GM10248 (cell line): ENCODE measurements around the gene RFTN1.
A peak's percentile ranks its signal among the peaks of the same experiment; 100 is the strongest.

Experiments
- CTCF ChIA-PET: fragments of 300-600 bp; sonication (Branson Sonifier 250); formaldehyde crosslinking; extraction: SDS; loops from one replicate; lab custom pipeline; 2021; ENCODE audit warnings: antibody characterized with exemption; lab: Yijun Ruan, JAX
- POLR2A ChIA-PET: fragments of 350-650 bp; sonication (Branson Sonifier 250); formaldehyde crosslinking; extraction: SDS; loops from one replicate; lab custom pipeline; 2020; ENCODE audit warnings: antibody characterized with exemption; lab: Yijun Ruan, JAX
- DNase-seq: peaks from one replicate; pipeline ENCODE4 v3.0.0; 2012; ENCODE audit errors: extremely low spot score
- CTCF ChIP-seq: IDR thresholded peaks from 2 replicates; pipeline ENCODE4 v1.5.1; 2012; ENCODE audit warnings: mild to moderate bottlenecking, low read depth; ENCODE audit errors: extremely low read depth, missing control alignments, control extremely low read depth

The RFTN1 gene

GRCh38 chr3:16378415-16378814 lies 135.1 kb downstream of the RFTN1 start:
- CTCF ChIA-PET, result interaction anchor here (1.3 to 2.1 kb wide), 5 partner anchors 9 to 36 kb away, joined by 4 to 6 read pairs (median 6); no protein-coding TSS in a partner anchor
- no peak for TF ChIP-seq CTCF
- POLR2A ChIA-PET, result interaction anchor here (1.1 to 2.0 kb wide), 4 partner anchors 45 to 138 kb away, joined by 4 to 6 read pairs (median 4); no protein-coding TSS in a partner anchor
- no peak for DNase-seq

GRCh38 chr3:16377847-16378302 lies 135.6 kb downstream of the RFTN1 start:
- DNase-seq, result no peak
- peak; percentile 1 for TF ChIP-seq CTCF
- ChIA-PET POLR2A (interaction anchor here (2.0 kb wide), 1 partner anchor 138 kb away, joined by 4 read pairs; no protein-coding TSS in a partner anchor), CTCF (interaction anchor here (1.0 to 2.1 kb wide), 5 partner anchors 10 to 120 kb away, joined by 3 to 6 read pairs (median 4); no protein-coding TSS in a partner anchor)

GRCh38 chr3:16377196-16377595 lies 136.3 kb downstream of the RFTN1 start:
- ChIA-PET CTCF (interaction anchor here (1.0 to 1.5 kb wide), 3 partner anchors 13 to 120 kb away, joined by 3 to 4 read pairs (median 4); no protein-coding TSS in a partner anchor), POLR2A (no interaction called here)

GRCh38 chr3:16375891-16376290 lies 137.6 kb downstream of the RFTN1 start:
- ChIA-PET POLR2A (no interaction called here), CTCF (interaction anchor here (1.5 kb wide), 1 partner anchor 15 kb away, joined by 3 read pairs; no protein-coding TSS in a partner anchor)
- TF ChIP-seq CTCF, result no peak
- DNase-seq, result no peak

More at GRCh38 chr3:16377196-16377595, 136.3 kb downstream of the RFTN1 start:
- DNase-seq, result no peak
- no peak for TF ChIP-seq CTCF

GRCh38 chr3:16374935-16375245 lies 138.6 kb downstream of the RFTN1 start:
- no peak for DNase-seq
- no peak for TF ChIP-seq CTCF
- POLR2A ChIA-PET, result interaction anchor here (1.0 to 1.2 kb wide), 2 partner anchors 25 to 139 kb away, joined by 3 to 4 read pairs; no protein-coding TSS in a partner anchor
- CTCF ChIA-PET, result interaction anchor here (0.8 to 1.8 kb wide), 5 partner anchors 33 to 147 kb away, joined by 3 to 4 read pairs (median 3); no protein-coding TSS in a partner anchor

- ChIA-PET POLR2A (interaction anchor here (1.0 to 1.2 kb wide), 2 partner anchors 26 to 140 kb away, joined by 3 to 4 read pairs; no protein-coding TSS in a partner anchor), CTCF (interaction anchor here (0.8 to 1.8 kb wide), 7 partner anchors 11 to 148 kb away, joined by 3 to 4 read pairs (median 3); no protein-coding TSS in a partner anchor)
- no peak for DNase-seq
- TF ChIP-seq CTCF, result no peak
Observed at GRCh38 chr3:16374047-16374934, 139.2 kb downstream of the RFTN1 start.
